GM23338 (cell line): ENCODE data around the gene MAPK9. TPM values are rescaled to one million over a fixed set of nuclear protein-coding genes. Genes with fewer than 3 reads are reported as not detected.

Experiments used
- ATAC-seq: fragments of 200-7000 bp; cut with Tn5 transposase; 3 replicates; pipeline ENCODE4 v1.9.1; 2020
- DNase-seq: peaks from one replicate; pipeline ENCODE4 v3.0.0-alpha.2; 2015; ENCODE audit warnings: low spot score
- H2AFZ ChIP-seq: fragments of 200-600 bp; sonication (generic); 2 replicates; pipeline ENCODE4 v1.8.0; 2016; ENCODE audit warnings: antibody characterized with exemption, mild to moderate bottlenecking, moderate library complexity
- H3F3A ChIP-seq: fragments of 200-600 bp; sonication (generic); replicated peaks from 2 replicates; pipeline ENCODE4 v1.8.0; 2017; ENCODE audit warnings: antibody characterized with exemption, mixed run types, low read depth
- H3K27ac ChIP-seq: fragments of 200-600 bp; sonication (generic); 2 replicates; pipeline ENCODE4 v1.6.1; 2016; ENCODE audit warnings: low read depth
- H3K27me3 ChIP-seq: fragments of 200-600 bp; sonication (generic); 2 replicates; pipeline ENCODE4 v1.8.0; 2016; ENCODE audit warnings: mild to moderate bottlenecking, mixed run types, moderate library complexity; ENCODE audit not compliant: insufficient read depth
- H3K36me3 ChIP-seq: fragments of 200-600 bp; sonication (generic); 2 replicates; pipeline ENCODE4 v1.8.0; 2016; ENCODE audit warnings: mild to moderate bottlenecking; ENCODE audit not compliant: insufficient read depth
- H3K4me1 ChIP-seq: fragments of 200-600 bp; sonication (generic); 2 replicates; pipeline ENCODE4 v1.8.0; 2016; ENCODE audit warnings: mild to moderate bottlenecking, moderate library complexity; ENCODE audit not compliant: insufficient read depth
- H3K4me2 ChIP-seq: fragments of 200-600 bp; sonication (generic); 2 replicates; pipeline ENCODE4 v1.7.1; 2017; ENCODE audit warnings: mixed run types
- H3K4me3 ChIP-seq: fragments of 200-600 bp; sonication (generic); 2 replicates; pipeline ENCODE4 v1.6.1; 2016; ENCODE audit warnings: mixed run types
- H3K79me2 ChIP-seq: fragments of 200-600 bp; sonication (generic); replicated peaks from 2 replicates; pipeline ENCODE4 v1.8.0; 2017; ENCODE audit warnings: mild to moderate bottlenecking; ENCODE audit not compliant: insufficient read depth
- H3K9me2 ChIP-seq: fragments of 200-600 bp; sonication (generic); 2 replicates; pipeline ENCODE4 v1.8.0; 2017; ENCODE audit not compliant: insufficient read depth
- H4K20me1 ChIP-seq: fragments of 200-600 bp; sonication (generic); replicated peaks from 2 replicates; pipeline ENCODE4 v1.8.0; 2017; ENCODE audit warnings: mild to moderate bottlenecking; ENCODE audit not compliant: insufficient read depth
- H3K27ac Mint-ChIP-seq: 2 replicates; pipeline ENCODE4 v1.8.0; 2020; ENCODE audit warnings: inconsistent platforms, mild to moderate bottlenecking, moderate library complexity, mixed read lengths
- H3K27me3 Mint-ChIP-seq: 3 replicates; pipeline ENCODE4 v1.8.0; 2022; ENCODE audit warnings: low read depth, mild to moderate bottlenecking, moderate library complexity, mixed read lengths, inconsistent platforms; ENCODE audit not compliant: insufficient read depth, poor library complexity
- H3K36me3 Mint-ChIP-seq: 3 replicates; pipeline ENCODE4 v1.8.0; 2021; ENCODE audit warnings: low read depth, mild to moderate bottlenecking, inconsistent platforms, moderate library complexity, mixed read lengths
- H3K4me1 Mint-ChIP-seq: 3 replicates; pipeline ENCODE4 v1.8.0; 2020; ENCODE audit warnings: mild to moderate bottlenecking, inconsistent platforms, mixed read lengths
- H3K4me3 Mint-ChIP-seq: 3 replicates; pipeline ENCODE4 v1.8.0; 2021; ENCODE audit warnings: moderate library complexity, mild to moderate bottlenecking, inconsistent platforms, mixed read lengths
- H3K9me3 Mint-ChIP-seq: 3 replicates; pipeline ENCODE4 v1.8.0; 2020; ENCODE audit warnings: moderate library complexity, mild to moderate bottlenecking, inconsistent platforms, mixed read lengths
- CREB1 ChIP-seq: fragments of 250-450 bp; sonication (Bioruptor Pico); IDR thresholded peaks from 2 replicates; pipeline ENCODE4 v1.5.0; 2020; ENCODE audit warnings: low read depth, mild to moderate bottlenecking, moderate library complexity
- EZH2phosphoT487 ChIP-seq: fragments of 200-600 bp; sonication (generic); IDR thresholded peaks from one replicate; pipeline ENCODE4 v1.8.1; 2018; ENCODE audit warnings: antibody characterized with exemption; ENCODE audit not compliant: unreplicated experiment
- JUNB ChIP-seq: IDR thresholded peaks from one replicate; pipeline ENCODE4 v1.6.1; 2016; ENCODE audit warnings: antibody characterized with exemption; ENCODE audit not compliant: unreplicated experiment
- NANOG ChIP-seq: IDR thresholded peaks from 2 replicates; pipeline ENCODE4 v1.6.1; 2016; ENCODE audit warnings: antibody characterized with exemption, borderline replicate concordance
- POLR2AphosphoS5 ChIP-seq: IDR thresholded peaks from 2 replicates; pipeline ENCODE4 v1.6.1; 2016; ENCODE audit warnings: antibody characterized with exemption, low read depth
- STAT1 ChIP-seq: IDR thresholded peaks from one replicate; pipeline ENCODE4 v1.6.1; 2016; ENCODE audit warnings: antibody characterized with exemption; ENCODE audit not compliant: unreplicated experiment
- ZNF114 ChIP-seq: fragments of 250-450 bp; sonication (Bioruptor Pico); IDR thresholded peaks from 2 replicates; pipeline ENCODE4 v1.5.0; 2020; ENCODE audit warnings: mild to moderate bottlenecking, moderate library complexity
- ZNF331 ChIP-seq: fragments of 250-450 bp; sonication (Bioruptor Pico); IDR thresholded peaks from 2 replicates; pipeline ENCODE4 v1.5.0; 2020; ENCODE audit warnings: low read depth, mild to moderate bottlenecking, moderate library complexity
- polyA plus RNA-seq: library from polyadenylated mRNA; unstranded; fragments of >200 nt; fragmentation: Nextera tagmentation; extraction: Ambion mirVana; gene quantifications from 2 replicates; pipeline ENCODE4 v1.2.1, GENCODE V29; 2016
- total RNA-seq: library from RNA; depleted of rRNA; stranded (reverse); fragments of >200 nt; shearing (Covaris generic); gene quantifications from 2 replicates; pipeline ENCODE4 v1.2.3, GENCODE V29; 2014
- TF ChIP-seq, protein P1 (sequence below): IDR thresholded peaks from one replicate; pipeline ENCODE4 v1.6.1; 2018; ENCODE audit warnings: antibody characterized with exemption; ENCODE audit not compliant: unreplicated experiment
- TF ChIP-seq, protein P2 (sequence below), 2 experiments: fragments of 200-600 bp in 1 of 2; sonication (generic) in 1 of 2; conservative IDR thresholded peaks; 2 replicates each; pipeline versions ENCODE4 v1.5.1 to v1.6.1; 2016 to 2017; ENCODE audit warnings: antibody characterized with exemption in 2 of 2, low read depth in 2 of 2, mild to moderate bottlenecking in 2 of 2, moderate library complexity in 1 of 2

The MAPK9 gene
- total and polyA plus RNA-seq, 2 experiments from 2014 or later, result 16.8 to 37.0 TPM

DNA sequence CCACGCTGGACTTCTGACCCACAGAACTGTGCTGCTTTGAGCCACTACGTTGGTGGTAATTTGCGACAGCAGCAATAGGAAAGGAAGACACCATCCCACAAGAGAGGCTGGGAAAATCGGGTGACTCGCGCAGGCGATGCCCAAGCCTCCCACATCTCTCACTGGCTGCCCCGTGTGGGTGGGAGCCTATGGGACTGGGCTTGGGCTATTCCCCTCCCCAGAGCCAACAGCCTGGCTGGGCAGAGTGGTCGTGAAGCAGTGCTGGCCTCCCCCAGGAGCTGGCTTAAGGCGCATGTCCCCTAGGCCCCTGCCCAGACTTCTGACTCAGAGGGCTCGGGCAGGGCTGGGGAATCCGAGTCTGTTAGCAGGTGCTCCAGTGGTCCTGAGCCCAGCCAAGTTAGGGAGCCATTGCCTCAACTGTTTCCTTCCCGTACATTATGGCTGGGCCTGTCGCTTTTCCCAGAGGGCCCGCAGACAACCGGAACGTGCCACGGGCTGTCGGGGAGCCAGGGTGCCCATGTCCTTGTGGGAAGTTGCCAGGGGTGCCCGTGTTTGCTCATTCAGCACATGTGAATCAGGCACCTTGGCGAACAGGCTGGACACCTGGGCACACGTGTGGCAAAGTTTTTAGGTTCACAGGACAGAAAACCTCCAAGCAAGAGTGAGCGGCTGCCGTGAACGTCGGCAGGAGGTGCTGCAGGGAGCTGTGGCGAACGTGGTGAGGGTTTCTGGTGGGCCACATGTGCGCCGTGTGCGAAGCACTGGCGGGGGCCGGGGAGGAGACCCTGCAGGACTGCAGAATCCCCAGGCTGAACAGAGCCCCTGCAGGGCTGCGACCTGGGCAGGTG lies 75.9 kb downstream of the MAPK9 start (continued):
- no peak for TF ChIP-seq JUNB
- TF ChIP-seq, protein P1, sequence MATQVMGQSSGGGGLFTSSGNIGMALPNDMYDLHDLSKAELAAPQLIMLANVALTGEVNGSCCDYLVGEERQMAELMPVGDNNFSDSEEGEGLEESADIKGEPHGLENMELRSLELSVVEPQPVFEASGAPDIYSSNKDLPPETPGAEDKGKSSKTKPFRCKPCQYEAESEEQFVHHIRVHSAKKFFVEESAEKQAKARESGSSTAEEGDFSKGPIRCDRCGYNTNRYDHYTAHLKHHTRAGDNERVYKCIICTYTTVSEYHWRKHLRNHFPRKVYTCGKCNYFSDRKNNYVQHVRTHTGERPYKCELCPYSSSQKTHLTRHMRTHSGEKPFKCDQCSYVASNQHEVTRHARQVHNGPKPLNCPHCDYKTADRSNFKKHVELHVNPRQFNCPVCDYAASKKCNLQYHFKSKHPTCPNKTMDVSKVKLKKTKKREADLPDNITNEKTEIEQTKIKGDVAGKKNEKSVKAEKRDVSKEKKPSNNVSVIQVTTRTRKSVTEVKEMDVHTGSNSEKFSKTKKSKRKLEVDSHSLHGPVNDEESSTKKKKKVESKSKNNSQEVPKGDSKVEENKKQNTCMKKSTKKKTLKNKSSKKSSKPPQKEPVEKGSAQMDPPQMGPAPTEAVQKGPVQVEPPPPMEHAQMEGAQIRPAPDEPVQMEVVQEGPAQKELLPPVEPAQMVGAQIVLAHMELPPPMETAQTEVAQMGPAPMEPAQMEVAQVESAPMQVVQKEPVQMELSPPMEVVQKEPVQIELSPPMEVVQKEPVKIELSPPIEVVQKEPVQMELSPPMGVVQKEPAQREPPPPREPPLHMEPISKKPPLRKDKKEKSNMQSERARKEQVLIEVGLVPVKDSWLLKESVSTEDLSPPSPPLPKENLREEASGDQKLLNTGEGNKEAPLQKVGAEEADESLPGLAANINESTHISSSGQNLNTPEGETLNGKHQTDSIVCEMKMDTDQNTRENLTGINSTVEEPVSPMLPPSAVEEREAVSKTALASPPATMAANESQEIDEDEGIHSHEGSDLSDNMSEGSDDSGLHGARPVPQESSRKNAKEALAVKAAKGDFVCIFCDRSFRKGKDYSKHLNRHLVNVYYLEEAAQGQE, result no peak
- TF ChIP-seq STAT1, result no peak
- TF ChIP-seq NANOG, result no peak
- no peak for TF ChIP-seq POLR2AphosphoS5
- no peak for TF ChIP-seq EZH2phosphoT487
- no peak for TF ChIP-seq ZNF114 (CRISPR knock-in tag)
- TF ChIP-seq, protein P2, sequence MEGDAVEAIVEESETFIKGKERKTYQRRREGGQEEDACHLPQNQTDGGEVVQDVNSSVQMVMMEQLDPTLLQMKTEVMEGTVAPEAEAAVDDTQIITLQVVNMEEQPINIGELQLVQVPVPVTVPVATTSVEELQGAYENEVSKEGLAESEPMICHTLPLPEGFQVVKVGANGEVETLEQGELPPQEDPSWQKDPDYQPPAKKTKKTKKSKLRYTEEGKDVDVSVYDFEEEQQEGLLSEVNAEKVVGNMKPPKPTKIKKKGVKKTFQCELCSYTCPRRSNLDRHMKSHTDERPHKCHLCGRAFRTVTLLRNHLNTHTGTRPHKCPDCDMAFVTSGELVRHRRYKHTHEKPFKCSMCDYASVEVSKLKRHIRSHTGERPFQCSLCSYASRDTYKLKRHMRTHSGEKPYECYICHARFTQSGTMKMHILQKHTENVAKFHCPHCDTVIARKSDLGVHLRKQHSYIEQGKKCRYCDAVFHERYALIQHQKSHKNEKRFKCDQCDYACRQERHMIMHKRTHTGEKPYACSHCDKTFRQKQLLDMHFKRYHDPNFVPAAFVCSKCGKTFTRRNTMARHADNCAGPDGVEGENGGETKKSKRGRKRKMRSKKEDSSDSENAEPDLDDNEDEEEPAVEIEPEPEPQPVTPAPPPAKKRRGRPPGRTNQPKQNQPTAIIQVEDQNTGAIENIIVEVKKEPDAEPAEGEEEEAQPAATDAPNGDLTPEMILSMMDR (conservative IDR thresholded peaks at IDR 0.05; ENCODE audit: low read depth in 2 of 2), result no peak
- no peak for TF ChIP-seq CREB1 (CRISPR knock-in tag)
- no peak for TF ChIP-seq ZNF331 (CRISPR knock-in tag)

DNA sequence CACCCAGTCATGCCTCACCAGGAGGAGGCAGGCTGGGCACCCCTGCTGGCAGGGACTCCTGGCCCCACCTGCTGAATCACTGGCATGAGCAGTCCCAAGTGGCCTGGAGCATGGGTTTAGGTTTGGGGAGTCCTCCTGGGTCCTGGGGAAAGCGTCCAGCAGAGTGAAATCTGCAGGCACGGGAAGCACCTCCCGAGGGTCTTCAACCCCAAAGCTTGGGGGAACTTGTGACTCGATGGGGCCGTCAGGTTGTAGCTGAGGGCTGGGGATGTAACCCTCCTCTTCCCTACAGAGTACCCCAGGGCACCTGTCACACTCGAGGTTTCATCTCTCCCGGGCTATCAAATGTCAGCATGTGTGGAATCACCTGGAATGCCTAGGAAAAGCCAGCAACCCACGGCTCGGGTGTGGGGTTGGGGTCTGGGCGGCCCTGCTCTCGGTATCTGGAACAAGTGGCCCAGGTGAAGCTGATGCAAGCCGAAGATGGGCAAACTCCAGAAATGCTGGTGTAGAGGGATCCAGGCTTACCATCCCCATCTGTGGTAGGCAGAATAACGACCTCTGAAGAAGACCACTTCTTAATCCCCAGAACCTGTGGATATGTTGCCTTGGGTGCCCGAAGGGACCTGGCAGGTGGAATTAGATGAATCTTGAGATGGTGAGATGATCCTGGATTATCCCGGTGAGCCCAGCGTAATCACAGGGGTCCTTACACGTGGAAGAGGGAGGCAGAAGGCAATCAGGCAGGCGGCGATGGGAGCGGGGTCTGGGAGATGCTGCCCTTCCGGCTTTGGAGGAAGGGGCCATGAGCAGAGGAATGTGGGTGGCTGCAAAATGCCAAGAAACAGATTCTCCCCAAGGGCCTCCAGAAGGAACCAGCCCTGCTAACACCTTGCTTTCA lies 76.8 kb downstream of the MAPK9 start:
- no peak overlapping the region for H3K27ac Mint-ChIP-seq
- H3K36me3 Mint-ChIP-seq, result peaks cover 7% of the 10 kb centered on the region; the same call in 2 of the 3 replicates
- Histone ChIP-seq H3K4me3 (no peak overlapping the region), H3K4me2 (no peak overlapping the region), H4K20me1 (no peaks in the 10 kb centered on the region), H3K4me1 (no peaks in the 10 kb centered on the region), H3K27ac (no peak overlapping the region), H2AFZ (no peak overlapping the region), H3K79me2 (no peaks in the 10 kb centered on the region), H3K9me2 (no peaks in the 10 kb centered on the region), H3K27me3 (peaks cover 4% of the 10 kb centered on the region), H3F3A (no peaks in the 10 kb centered on the region), H3K36me3 (no peaks in the 10 kb centered on the region)
- TF ChIP-seq, protein P2 (conservative IDR thresholded peaks at IDR 0.05; ENCODE audit: low read depth in 2 of 2), result peak in 1 of 2 experiments; percentile 13; a peak in 1 of 4 replicates
- TF ChIP-seq ZNF114 (CRISPR knock-in tag), result no peak
- ATAC-seq (no peak), DNase-seq (no peak)
- H3K4me3 Mint-ChIP-seq, result no peak overlapping the region
- peaks cover 27% of the 10 kb centered on the region for H3K9me3 Mint-ChIP-seq
- H3K4me1 Mint-ChIP-seq, result no peaks in the 10 kb centered on the region
- H3K27me3 Mint-ChIP-seq, result peaks cover 12% of the 10 kb centered on the region
